HG03045 (cell line): ENCODE data around the gene ARRDC5.
"Not testable (repeated sequence)": the region's sequence is repeated elsewhere in the genome, so short reads cannot be mapped to it uniquely, and the experiment has no call there.

Source experiments
- ATAC-seq: cut with Tn5 transposase; IDR thresholded peaks from one replicate; pipeline ENCODE4 v1.9.1; 2021; ENCODE audit warnings: mild to moderate bottlenecking, moderate library complexity; ENCODE audit not compliant: unreplicated experiment

The ARRDC5 gene

GRCh38 chr19:4871711-4872110, 31.0 kb downstream of the ARRDC5 start:
- ATAC-seq = no peak

GRCh38 chr19:4870025-4870700, 32.5 kb downstream of the ARRDC5 start:
- ATAC-seq = no peak

DNA sequence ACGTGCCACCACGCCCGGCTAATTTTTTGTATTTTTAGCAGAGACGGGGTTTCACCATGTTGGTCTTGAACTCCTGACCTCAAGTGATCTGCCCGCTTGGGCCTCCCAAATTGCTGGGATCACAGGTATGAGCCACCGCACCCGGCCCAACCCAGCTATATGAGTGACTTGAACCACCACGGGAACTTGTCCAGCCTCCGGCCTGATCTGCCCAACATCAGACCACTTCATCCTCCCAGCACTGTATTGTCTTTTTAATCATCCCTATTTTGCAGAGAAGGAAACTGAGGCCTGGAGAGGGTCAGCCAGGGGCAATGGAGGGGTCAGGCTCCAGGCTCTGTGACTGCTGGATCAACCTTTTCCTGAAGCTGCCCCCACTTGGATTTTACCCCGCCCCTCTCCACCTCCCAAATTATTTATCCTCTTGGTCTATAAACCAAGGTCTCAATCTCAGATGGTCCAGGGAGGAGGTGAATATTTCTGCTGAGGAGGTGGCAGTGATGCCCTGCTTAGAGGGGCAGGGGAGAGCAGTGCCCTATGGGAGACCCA, 34.3 kb downstream of the ARRDC5 start:
- no peak for ATAC-seq

DNA sequence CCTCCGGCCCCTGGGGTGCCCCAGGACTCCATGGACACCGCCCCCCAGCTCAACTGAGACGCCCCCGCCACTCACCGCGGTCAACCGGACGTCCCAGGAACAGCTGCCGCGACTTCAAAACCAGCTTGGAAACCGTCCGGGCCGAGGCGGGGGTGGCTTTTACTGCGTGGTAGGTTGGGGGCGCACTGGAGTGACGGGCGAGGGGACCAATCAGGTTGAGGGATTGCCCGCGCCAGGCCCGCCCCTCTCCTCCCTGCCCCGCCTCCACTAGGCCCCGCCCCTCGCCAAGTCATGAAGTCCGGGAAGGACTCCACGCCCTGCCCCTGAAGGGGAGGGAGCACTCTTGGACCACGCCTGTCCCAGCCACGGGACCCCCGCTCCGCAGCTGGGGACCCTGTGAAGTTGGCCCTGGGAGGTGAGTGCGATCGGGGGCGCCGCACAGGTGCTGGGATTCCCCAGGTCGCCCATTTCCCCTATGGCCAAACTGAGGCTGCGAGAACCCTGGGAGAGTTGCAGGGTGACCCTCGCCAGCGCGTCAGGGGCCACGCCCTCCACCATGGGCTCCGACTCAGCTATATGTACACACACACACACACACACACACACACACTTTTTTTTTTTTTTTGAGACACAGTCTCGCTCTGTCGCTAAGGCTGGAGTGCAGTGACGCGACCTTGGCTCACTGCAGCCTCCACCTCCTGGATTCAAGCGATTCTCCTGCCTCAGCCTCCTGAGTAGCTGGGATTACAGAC, 35.0 kb downstream of the ARRDC5 start, which contains the start of gene PLIN3:
Gene PLIN3 (minus strand): TSS at position 134 of the 752 bp plus-strand sequence. CDS start 6,273 bp downstream, outside the sequence.
- ATAC-seq = peak; percentile 70

DNA sequence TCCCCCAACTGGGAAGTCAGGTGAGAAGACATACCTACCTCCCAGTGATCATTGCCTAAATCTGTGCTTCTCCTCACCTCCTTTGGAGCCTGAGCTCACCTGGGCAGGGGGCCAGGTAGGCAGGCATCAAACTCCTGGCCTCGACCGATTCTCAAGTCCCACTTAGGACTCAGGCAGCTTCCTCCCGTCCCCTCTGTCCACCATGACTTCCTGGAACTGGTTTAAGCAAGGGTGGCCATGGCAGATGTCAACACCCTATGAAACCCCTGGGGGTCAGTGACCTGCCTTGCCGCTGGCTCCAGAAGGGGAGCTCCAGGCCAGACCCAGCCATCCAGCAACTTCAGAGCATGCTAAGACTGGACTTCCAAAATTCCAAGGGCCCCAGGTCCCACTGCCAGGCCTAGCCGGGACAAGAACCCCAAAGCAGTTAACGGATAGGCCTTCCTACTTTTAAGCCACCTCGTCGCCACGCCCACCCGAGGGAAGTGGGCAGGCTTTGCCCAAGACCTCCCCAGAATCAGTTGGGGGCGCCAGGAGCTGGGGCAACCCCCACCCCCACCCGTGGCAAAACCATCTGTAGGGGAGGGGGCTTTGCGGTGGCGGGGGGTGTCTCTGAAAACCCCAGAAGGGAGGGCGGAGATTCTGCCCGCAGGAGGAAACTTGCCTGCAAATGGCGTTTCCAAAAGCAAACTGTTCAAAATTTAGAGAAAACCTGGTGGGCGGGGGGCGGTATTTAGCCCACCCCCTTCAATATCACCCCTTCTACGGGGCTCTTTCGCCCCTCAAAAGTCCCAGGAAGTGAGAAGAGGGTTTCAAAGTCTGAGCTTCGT, 35.9 kb downstream of the ARRDC5 start:
- ATAC-seq = no peak

GRCh38 chr19:4861147-4861546, 41.5 kb downstream of the ARRDC5 start:
- ATAC-seq = no peak

DNA sequence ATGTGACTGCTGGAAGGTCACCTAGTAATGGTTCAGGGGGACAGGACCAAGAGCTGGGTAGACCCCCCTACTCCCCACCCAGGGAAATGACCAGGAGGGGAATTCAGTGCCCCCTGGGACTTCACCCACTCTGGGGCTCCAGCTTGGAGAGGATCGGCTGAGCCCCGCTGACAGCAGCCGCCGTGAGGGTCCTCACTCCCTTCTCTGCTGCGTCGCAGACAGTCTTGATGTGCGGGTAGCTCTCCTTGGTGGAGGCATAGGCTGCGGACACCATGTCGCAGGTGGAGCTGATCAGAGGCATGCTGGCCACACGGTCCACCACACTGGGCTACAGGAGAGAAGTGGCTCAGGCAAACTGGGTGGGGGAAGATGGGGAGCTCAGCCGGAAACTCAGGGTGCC, 43.0 kb downstream of the ARRDC5 start:
- no peak for ATAC-seq

DNA sequence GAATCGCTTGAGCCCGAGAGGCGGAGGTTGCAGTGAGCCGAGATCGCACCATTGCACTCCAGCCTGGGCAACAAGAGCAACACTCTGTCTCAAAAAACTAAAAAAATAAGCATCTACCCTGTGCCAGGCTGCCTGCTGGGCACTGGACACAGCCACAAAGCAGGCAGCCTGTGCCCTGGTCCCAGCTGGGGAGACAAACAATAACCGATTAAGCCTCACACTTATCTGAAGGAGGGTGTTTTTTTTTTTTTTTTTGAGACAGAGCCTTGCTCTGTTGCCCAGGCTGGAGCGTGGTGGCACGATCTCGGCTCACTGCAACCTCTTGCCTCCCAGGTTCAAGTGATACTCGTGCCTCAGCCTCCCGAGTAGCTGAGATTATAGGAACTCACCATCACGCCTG, 46.2 kb downstream of the ARRDC5 start:
- ATAC-seq = not testable (repeated sequence)

- not testable (repeated sequence) for ATAC-seq
Observed at GRCh38 chr19:4853506-4853905, 49.2 kb downstream of the ARRDC5 start.

DNA sequence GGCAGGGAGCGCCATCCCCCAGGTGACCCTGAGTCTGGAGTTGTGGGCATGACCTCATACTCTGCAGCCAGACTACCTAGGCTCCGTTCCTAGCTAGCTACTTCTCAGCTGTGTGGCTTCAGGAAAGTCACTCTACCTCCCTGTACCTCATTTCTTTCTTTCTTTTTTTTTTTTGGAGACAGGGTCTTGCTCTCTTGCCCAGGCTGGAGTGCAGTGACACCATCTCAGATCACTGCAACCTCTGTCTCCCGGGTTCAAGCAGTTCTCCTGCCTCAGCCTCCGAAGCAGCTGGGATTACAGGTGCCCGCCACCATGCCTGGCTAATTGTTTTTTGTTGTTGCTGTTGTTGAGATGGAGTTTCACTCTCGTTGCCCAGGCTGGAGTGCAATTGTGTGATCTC, 50.2 kb downstream of the ARRDC5 start:
- no peak for ATAC-seq

GRCh38 chr19:4851551-4852290, 51.0 kb downstream of the ARRDC5 start:
- no peak for ATAC-seq

DNA sequence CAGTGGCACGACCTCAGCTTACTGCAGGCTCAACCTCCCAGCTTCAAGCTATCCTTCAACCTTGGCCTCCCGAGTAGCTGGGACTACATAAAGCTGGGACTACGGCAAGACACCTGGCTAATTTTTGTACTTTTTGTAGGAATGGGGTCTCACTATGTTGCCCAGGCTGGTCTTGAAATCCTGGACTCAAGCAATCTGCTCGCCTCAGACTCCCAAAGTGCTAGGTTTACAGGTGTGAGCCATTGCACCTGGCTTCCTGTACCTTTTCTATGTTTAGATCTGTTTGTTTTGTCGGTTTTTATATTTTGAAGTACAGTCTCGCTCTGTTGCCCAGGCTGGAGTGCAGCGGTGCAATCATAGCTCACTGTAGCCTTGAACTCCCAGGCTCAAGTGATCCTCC, 53.7 kb downstream of the ARRDC5 start:
- no peak for ATAC-seq

- ATAC-seq = no peak
Observed at GRCh38 chr19:4847190-4847973, 55.3 kb downstream of the ARRDC5 start.

GRCh38 chr19:4845975-4846374, 56.7 kb downstream of the ARRDC5 start:
- not testable (repeated sequence) for ATAC-seq

- ATAC-seq = no peak
Observed at GRCh38 chr19:4844348-4845179, 58.1 kb downstream of the ARRDC5 start.

DNA sequence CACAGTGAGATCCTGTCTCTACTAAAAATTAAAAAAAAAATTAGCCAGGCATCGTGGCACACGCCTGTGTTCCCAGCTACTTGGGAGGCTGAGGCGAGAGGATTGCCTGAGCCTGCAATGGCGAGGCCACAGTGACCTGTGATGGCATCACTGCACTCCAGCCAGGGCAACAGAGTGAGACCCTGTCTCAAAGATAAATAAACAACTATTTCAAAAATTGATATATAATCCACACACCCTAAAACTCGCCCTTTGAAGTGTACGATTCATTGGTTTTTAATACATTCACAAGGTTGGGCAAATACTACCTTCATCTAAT, 59.1 kb downstream of the ARRDC5 start:
- ATAC-seq = no peak
